ENCODE measurements around the gene SLC43A3.
"Not testable (repeated sequence)": the region's sequence is repeated elsewhere in the genome, so short reads cannot be mapped to it uniquely, and the experiment has no call there.

- TF ChIP-seq, protein P1, sequence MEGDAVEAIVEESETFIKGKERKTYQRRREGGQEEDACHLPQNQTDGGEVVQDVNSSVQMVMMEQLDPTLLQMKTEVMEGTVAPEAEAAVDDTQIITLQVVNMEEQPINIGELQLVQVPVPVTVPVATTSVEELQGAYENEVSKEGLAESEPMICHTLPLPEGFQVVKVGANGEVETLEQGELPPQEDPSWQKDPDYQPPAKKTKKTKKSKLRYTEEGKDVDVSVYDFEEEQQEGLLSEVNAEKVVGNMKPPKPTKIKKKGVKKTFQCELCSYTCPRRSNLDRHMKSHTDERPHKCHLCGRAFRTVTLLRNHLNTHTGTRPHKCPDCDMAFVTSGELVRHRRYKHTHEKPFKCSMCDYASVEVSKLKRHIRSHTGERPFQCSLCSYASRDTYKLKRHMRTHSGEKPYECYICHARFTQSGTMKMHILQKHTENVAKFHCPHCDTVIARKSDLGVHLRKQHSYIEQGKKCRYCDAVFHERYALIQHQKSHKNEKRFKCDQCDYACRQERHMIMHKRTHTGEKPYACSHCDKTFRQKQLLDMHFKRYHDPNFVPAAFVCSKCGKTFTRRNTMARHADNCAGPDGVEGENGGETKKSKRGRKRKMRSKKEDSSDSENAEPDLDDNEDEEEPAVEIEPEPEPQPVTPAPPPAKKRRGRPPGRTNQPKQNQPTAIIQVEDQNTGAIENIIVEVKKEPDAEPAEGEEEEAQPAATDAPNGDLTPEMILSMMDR (IDR thresholded peaks at IDR 0.05), result not testable (repeated sequence)
- TF ChIP-seq POLR2A (IDR thresholded peaks at IDR 0.05), result not testable (repeated sequence)
Observed at GRCh38 chr11:57361420-57361819, 65.5 kb downstream of the SLC43A3 start.

All from ovary (tissue), 3 donors.